ENCODE data around the gene ZNF165. TPM values are rescaled to one million over a fixed set of nuclear protein-coding genes. Genes with fewer than 3 reads are reported as not detected.

ZNF165 gene
- total and polyA plus RNA-seq, 2 of the 13 experiments (the other 11 are each of a cell fraction or from before 2014, with no cell fraction given): 0.58 to 8.6 TPM

DNA sequence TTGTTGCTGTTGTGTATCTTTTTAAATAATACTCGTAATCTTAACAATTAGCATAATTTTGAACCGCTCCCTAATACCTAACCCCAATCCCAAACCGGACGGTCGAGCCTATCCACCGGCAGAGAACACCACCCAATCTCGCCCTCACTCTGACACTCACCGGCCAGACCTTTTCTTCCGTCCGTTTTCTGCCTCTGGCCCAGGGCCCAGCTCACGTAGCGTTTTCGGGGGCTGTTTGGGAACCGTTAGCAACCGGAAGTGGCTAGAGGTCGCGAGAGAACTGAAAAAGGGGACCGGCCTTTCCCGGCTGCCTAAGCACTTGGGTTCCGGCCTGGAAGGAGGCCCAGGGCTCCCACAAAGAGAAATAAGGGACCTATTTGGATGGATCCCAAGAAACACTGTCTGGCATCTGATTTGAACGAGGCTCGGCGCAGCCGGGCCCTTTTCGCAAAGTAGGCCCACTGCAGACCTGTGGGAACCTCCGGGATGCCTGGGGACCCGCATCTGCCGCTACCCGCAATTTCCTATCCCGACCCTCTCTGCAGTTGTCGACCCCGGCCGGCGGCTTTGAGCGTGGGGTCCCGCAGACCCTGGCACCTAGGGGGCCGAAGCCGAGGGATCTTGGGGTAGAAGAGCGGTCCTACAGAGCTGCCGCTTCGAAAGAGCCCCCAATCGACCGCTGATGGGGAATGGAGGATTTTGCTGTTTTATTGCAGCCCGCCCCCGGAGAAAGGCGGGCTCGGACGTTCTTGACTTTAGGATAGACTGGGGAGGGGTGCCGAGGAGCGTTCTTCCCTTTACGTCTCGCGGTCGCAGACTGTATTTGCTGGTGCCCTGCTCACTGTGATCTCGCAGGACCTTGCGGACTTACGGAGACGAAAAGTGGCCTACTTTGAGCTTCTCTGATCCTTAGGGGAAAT is 56.5 kb downstream of the ZNF165 start (continued):
- TF ChIP-seq ZNF333 (CRISPR knock-in tag; IDR thresholded peaks at IDR 0.05; ENCODE audit: borderline replicate concordance) (peak; percentile 94), YEATS2 (CRISPR knock-in tag; IDR thresholded peaks at IDR 0.05; ENCODE audit: borderline replicate concordance) (peak; percentile 97), SIX4 (CRISPR knock-in tag; IDR thresholded peaks at IDR 0.05) (peak; percentile 29; the same call in 1 of the 2 replicates), MEIS1 (CRISPR knock-in tag; IDR thresholded peaks at IDR 0.05; ENCODE audit: borderline replicate concordance) (peak; percentile 51; the same call in 1 of the 2 replicates), FOXK1 (CRISPR knock-in tag; IDR thresholded peaks at IDR 0.05; ENCODE audit: borderline replicate concordance, low read depth) (peak; percentile 96), NR3C1 (CRISPR knock-in tag; IDR thresholded peaks at IDR 0.05) (no peak), PTBP1 (IDR thresholded peaks at IDR 0.05; ENCODE audit: low read depth, low read length, poor library complexity, severe bottlenecking) (no peak), IKZF4 (CRISPR knock-in tag; IDR thresholded peaks at IDR 0.05; ENCODE audit: borderline replicate concordance, low read depth, not compliant biosample characterization) (peak; percentile 71), ZNF12 (CRISPR knock-in tag; IDR thresholded peaks at IDR 0.05) (peak; percentile 75; the same call in 1 of the 2 replicates), ETV6 (CRISPR knock-in tag; conservative IDR thresholded peaks at IDR 0.05) (peak; percentile 86), TAF1 (CRISPR knock-in tag; IDR thresholded peaks at IDR 0.05) (peak; percentile 93), MBNL3 (CRISPR knock-in tag; conservative IDR thresholded peaks at IDR 0.05) (no peak), PHF5A (CRISPR knock-in tag; IDR thresholded peaks at IDR 0.05; ENCODE audit: low read depth, unreplicated experiment) (peak; percentile 53), RNF2 (conservative IDR thresholded peaks at IDR 0.05; ENCODE audit: low read depth) (0 out of 2 replicates have a peak, but pooled peaks have one; percentile 40), NR1H2 (CRISPR knock-in tag; IDR thresholded peaks at IDR 0.05; ENCODE audit: borderline replicate concordance, low read depth) (no peak), CHCHD3 (CRISPR knock-in tag; IDR thresholded peaks at IDR 0.05) (0 out of 2 replicates have a peak, but pooled peaks have one; percentile 66), ZNF710 (CRISPR knock-in tag; IDR thresholded peaks at IDR 0.05; ENCODE audit: borderline replicate concordance) (peak; percentile 90; the same call in 1 of the 2 replicates), FOSL2 (CRISPR knock-in tag; IDR thresholded peaks at IDR 0.05) (peak; percentile 63)
- TF ChIP-seq, protein P1, sequence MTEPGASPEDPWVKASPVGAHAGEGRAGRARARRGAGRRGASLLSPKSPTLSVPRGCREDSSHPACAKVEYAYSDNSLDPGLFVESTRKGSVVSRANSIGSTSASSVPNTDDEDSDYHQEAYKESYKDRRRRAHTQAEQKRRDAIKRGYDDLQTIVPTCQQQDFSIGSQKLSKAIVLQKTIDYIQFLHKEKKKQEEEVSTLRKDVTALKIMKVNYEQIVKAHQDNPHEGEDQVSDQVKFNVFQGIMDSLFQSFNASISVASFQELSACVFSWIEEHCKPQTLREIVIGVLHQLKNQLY (CRISPR knock-in tag; IDR thresholded peaks at IDR 0.05): no peak; the same call in 1 of the 2 replicates
- TF ChIP-seq, protein P2, sequence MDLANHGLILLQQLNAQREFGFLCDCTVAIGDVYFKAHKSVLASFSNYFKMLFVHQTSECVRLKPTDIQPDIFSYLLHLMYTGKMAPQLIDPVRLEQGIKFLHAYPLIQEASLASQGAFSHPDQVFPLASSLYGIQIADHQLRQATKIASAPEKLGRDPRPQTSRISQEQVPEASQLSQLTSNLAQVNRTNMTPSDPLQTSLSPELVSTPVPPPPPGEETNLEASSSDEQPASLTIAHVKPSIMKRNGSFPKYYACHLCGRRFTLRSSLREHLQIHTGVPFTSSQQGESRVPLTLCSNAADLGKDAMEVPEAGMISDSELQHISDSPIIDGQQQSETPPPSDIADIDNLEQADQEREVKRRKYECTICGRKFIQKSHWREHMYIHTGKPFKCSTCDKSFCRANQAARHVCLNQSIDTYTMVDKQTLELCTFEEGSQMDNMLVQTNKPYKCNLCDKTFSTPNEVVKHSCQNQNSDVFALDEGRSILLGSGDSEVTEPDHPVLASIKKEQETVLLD (CRISPR knock-in tag; IDR thresholded peaks at IDR 0.05; ENCODE audit: low read depth): peak; percentile 93
- TF ChIP-seq, protein P3, sequence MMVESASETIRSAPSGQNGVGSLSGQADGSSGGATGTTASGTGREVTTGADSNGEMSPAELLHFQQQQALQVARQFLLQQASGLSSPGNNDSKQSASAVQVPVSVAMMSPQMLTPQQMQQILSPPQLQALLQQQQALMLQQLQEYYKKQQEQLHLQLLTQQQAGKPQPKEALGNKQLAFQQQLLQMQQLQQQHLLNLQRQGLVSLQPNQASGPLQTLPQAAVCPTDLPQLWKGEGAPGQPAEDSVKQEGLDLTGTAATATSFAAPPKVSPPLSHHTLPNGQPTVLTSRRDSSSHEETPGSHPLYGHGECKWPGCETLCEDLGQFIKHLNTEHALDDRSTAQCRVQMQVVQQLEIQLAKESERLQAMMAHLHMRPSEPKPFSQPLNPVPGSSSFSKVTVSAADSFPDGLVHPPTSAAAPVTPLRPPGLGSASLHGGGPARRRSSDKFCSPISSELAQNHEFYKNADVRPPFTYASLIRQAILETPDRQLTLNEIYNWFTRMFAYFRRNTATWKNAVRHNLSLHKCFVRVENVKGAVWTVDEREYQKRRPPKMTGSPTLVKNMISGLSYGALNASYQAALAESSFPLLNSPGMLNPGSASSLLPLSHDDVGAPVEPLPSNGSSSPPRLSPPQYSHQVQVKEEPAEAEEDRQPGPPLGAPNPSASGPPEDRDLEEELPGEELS (CRISPR knock-in tag; IDR thresholded peaks at IDR 0.05): peak; percentile 75

Measured in HepG2 (cell line).